GM12878 (cell line): Measurements from ENCODE around the gene NPR2. TPM values are rescaled to one million over a fixed set of nuclear protein-coding genes. Genes with fewer than 3 reads are reported as not detected.

Experiments used
- ASH2L ChIP-seq: fragments of 300-600, 200-600 bp; sonication (generic); IDR thresholded peaks from 2 replicates; pipeline ENCODE4 v1.6.1; 2017; ENCODE audit warnings: low read depth, mild to moderate bottlenecking, borderline replicate concordance
- ATF7 ChIP-seq: fragments of 450-650 bp; IDR thresholded peaks from 2 replicates; pipeline ENCODE4 v1.6.1; 2016; ENCODE audit warnings: low read depth, mild to moderate bottlenecking
- BMI1 ChIP-seq: fragments of 450-650 bp; IDR thresholded peaks from 2 replicates; pipeline ENCODE4 v1.6.1; 2016; ENCODE audit warnings: mild to moderate bottlenecking, moderate library complexity, borderline replicate concordance
- CHD4 ChIP-seq: fragments of 200-600 bp; sonication (generic); IDR thresholded peaks from 2 replicates; pipeline ENCODE4 v1.6.1; 2016; ENCODE audit warnings: mild to moderate bottlenecking
- CREB1 ChIP-seq: IDR thresholded peaks from 2 replicates; pipeline ENCODE4 v1.6.1; 2012; ENCODE audit warnings: low read depth, mild to moderate bottlenecking, inconsistent platforms
- EGR1 ChIP-seq, 2 experiments: IDR thresholded peaks; 1 replicate in 1 of 2; 2 replicates in 1 of 2; pipeline ENCODE4 v1.6.1; 2011 to 2012; ENCODE audit warnings: low read depth in 2 of 2, low read length in 2 of 2, borderline replicate concordance in 1 of 2, mild to moderate bottlenecking in 1 of 2, moderate library complexity in 1 of 2
- EZH2 ChIP-seq: IDR thresholded peaks from 2 replicates; pipeline ENCODE4 v1.6.1; 2012; ENCODE audit warnings: low read depth, mild to moderate bottlenecking, control low read depth, inconsistent platforms, low read length, borderline replicate concordance; ENCODE audit not compliant: control insufficient read depth
- GATAD2B ChIP-seq: fragments of 450-650 bp; conservative IDR thresholded peaks from 2 replicates; pipeline ENCODE4 v1.6.1; 2017; ENCODE audit warnings: low read depth, mild to moderate bottlenecking, moderate library complexity
- JUND ChIP-seq: IDR thresholded peaks from 2 replicates; pipeline ENCODE4 v1.6.1; 2012; ENCODE audit warnings: low read depth, mild to moderate bottlenecking, low read length, improper control_type of control experiment, moderate library complexity
- KDM1A ChIP-seq: fragments of 200-600 bp; sonication (generic); IDR thresholded peaks from 2 replicates; pipeline ENCODE4 v1.6.1; 2016; ENCODE audit warnings: borderline replicate concordance
- MTA3 ChIP-seq: IDR thresholded peaks from 2 replicates; pipeline ENCODE4 v1.6.1; 2012; ENCODE audit warnings: low read length, inconsistent platforms, borderline replicate concordance
- NFXL1 ChIP-seq: fragments of 450-650 bp; IDR thresholded peaks from 2 replicates; pipeline ENCODE4 v1.6.1; 2017; ENCODE audit warnings: antibody characterized with exemption, mild to moderate bottlenecking, borderline replicate concordance
- NFYA ChIP-seq: IDR thresholded peaks from 2 replicates; pipeline ENCODE4 v1.6.1; 2011; ENCODE audit warnings: low read depth, mild to moderate bottlenecking, low read length, improper control_type of control experiment, borderline replicate concordance
- PAX8 ChIP-seq: fragments of 450-650 bp; IDR thresholded peaks from 2 replicates; pipeline ENCODE4 v1.6.1; 2017; ENCODE audit warnings: mild to moderate bottlenecking, moderate library complexity
- PML ChIP-seq: IDR thresholded peaks from 2 replicates; pipeline ENCODE4 v1.6.1; 2012; ENCODE audit warnings: low read length, inconsistent platforms
- POLR2A ChIP-seq: IDR thresholded peaks from 2 replicates; pipeline ENCODE4 v1.6.1; 2011; ENCODE audit warnings: low read depth, mild to moderate bottlenecking, low read length
- POLR2AphosphoS2 ChIP-seq: IDR thresholded peaks from 2 replicates; pipeline ENCODE4 v1.6.1; 2011; ENCODE audit warnings: low read depth, mild to moderate bottlenecking, low read length, improper control_type of control experiment, moderate library complexity
- POU2F2 ChIP-seq: IDR thresholded peaks from 3 replicates; pipeline ENCODE4 v1.6.1; 2011; ENCODE audit warnings: low read depth, mild to moderate bottlenecking, low read length, borderline replicate concordance
- RAD21 ChIP-seq: IDR thresholded peaks from 2 replicates; pipeline ENCODE4 v1.6.1; 2011; ENCODE audit warnings: mild to moderate bottlenecking, low read depth, low read length, moderate library complexity; ENCODE audit not compliant: insufficient read depth
- SIX5 ChIP-seq: IDR thresholded peaks from 2 replicates; pipeline ENCODE4 v1.6.1; 2011; ENCODE audit warnings: mild to moderate bottlenecking, low read depth, low read length, moderate library complexity; ENCODE audit not compliant: severe bottlenecking
- SMAD1 ChIP-seq: fragments of 450-650 bp; IDR thresholded peaks from 2 replicates; pipeline ENCODE4 v1.6.1; 2018; ENCODE audit warnings: mild to moderate bottlenecking, low read depth; ENCODE audit not compliant: partially characterized antibody
- SUPT20H ChIP-seq: IDR thresholded peaks from 2 replicates; pipeline ENCODE4 v1.6.1; 2011; ENCODE audit warnings: low read depth, mild to moderate bottlenecking, low read length, moderate library complexity, borderline replicate concordance; ENCODE audit not compliant: control insufficient read depth
- TCF3 ChIP-seq: IDR thresholded peaks from 2 replicates; pipeline ENCODE4 v1.6.1; 2012; ENCODE audit warnings: low read depth, mild to moderate bottlenecking, low read length, borderline replicate concordance; ENCODE audit not compliant: insufficient read depth
- ZSCAN29 ChIP-seq: fragments of 450-650 bp; IDR thresholded peaks from 2 replicates; pipeline ENCODE4 v1.6.1; 2017; ENCODE audit warnings: mild to moderate bottlenecking, moderate library complexity
- polyA plus RNA-seq, 11 experiments: library from polyadenylated mRNA; depleted of rRNA in 4 of 11; unstranded in 6 of 11; stranded (reverse) in 5 of 11; fragments of >200 nt; fragmentation: Nextera tagmentation in 4 of 11; fragmentation: Illumina TruSeq in 1 of 11; extraction: Ambion mirVana in 4 of 11; extraction: Trizol in 1 of 11; gene quantifications; 1 replicate in 1 of 11; 2 replicates in 10 of 11; pipeline versions ENCODE4 v1.2.1 to v1.2.3, GENCODE V29; 2011 to 2016; ENCODE audit warnings: inconsistent platforms in 2 of 11, missing spikeins in 2 of 11, low read depth in 1 of 11
- total RNA-seq, 4 experiments: library from RNA; depleted of rRNA in 3 of 4; stranded (reverse); fragments of >200 nt in 3 of 4; fragmentation: Illumina TruSeq in 1 of 4; extraction: Trizol in 1 of 4; gene quantifications; 2 replicates each; pipeline versions ENCODE4 v1.2.1 to v1.2.3, GENCODE V29; 2013 to 2021
- TF ChIP-seq, protein P1 (sequence below): IDR thresholded peaks from 2 replicates; pipeline ENCODE4 v1.6.1; 2011; ENCODE audit warnings: low read depth, low read length, improper control_type of control experiment, borderline replicate concordance
- TF ChIP-seq, protein P2 (sequence below): IDR thresholded peaks from 2 replicates; pipeline ENCODE4 v1.6.1; 2012; ENCODE audit warnings: low read length, inconsistent platforms
- TF ChIP-seq, protein P3 (sequence below): IDR thresholded peaks from 2 replicates; pipeline ENCODE4 v1.6.1; 2011; ENCODE audit warnings: borderline replicate concordance, low read depth, mild to moderate bottlenecking, moderate library complexity, low read length; ENCODE audit not compliant: insufficient read depth, poor library complexity, severe bottlenecking

The NPR2 gene
- total and polyA plus RNA-seq, 10 of the 15 experiments (the other 5 are each of a cell fraction or from before 2014, with no cell fraction given), result 2.0 to 20.9 (median 6.8) TPM

DNA sequence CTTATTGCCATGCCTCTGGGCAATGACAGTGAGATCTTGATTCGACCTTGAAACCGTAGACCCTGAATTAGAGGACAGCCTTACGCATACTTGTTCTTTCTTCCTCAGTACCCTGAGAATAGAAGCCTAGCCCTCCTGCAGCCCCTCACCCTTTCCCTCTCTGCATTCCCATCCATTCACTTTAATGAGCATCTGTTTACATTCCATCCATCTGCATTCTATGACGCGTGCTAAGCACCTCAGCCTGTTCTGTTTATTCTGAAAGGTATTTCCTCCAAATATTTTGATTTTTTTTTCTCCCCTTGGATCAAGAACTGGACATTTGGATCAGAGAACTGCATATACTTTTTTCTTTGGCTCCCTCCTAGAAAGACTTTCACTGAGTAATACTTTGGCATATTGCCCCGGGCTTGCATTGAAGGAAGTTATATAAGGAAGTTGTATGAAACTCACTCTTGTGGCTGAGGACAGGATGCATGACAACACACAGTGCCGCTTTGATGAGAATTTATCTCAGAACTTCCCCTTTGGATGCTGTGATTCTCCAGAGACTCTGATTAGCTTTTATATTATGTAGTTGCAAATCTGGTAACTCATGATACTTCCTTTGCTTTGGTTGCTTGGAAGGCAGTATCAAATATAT, 53.4 kb downstream of the NPR2 start (continued):
- TF ChIP-seq POLR2A (no peak), SMAD1 (no peak), NFXL1 (no peak), SUPT20H (no peak), ASH2L (no peak), PML (no peak), SIX5 (no peak), GATAD2B (no peak), POU2F2 (no peak), TCF3 (no peak), CHD4 (no peak), KDM1A (no peak), ATF7 (peak; percentile 51; the same call in 1 of the 2 replicates), NFYA (no peak), PAX8 (no peak), JUND (no peak), ZSCAN29 (no peak), RAD21 (no peak), EGR1 (IDR thresholded peaks at IDR 0.05; ENCODE audit: borderline replicate concordance in 1 of 2, low read depth in 2 of 2, low read length in 2 of 2) (no peak), CREB1 (peak; percentile 67; the same call in 1 of the 2 replicates), POLR2AphosphoS2 (no peak), BMI1 (no peak), MTA3 (no peak), EZH2 (no peak)
- TF ChIP-seq, protein P1, sequence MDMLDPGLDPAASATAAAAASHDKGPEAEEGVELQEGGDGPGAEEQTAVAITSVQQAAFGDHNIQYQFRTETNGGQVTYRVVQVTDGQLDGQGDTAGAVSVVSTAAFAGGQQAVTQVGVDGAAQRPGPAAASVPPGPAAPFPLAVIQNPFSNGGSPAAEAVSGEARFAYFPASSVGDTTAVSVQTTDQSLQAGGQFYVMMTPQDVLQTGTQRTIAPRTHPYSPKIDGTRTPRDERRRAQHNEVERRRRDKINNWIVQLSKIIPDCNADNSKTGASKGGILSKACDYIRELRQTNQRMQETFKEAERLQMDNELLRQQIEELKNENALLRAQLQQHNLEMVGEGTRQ, result no peak
- TF ChIP-seq, protein P2, sequence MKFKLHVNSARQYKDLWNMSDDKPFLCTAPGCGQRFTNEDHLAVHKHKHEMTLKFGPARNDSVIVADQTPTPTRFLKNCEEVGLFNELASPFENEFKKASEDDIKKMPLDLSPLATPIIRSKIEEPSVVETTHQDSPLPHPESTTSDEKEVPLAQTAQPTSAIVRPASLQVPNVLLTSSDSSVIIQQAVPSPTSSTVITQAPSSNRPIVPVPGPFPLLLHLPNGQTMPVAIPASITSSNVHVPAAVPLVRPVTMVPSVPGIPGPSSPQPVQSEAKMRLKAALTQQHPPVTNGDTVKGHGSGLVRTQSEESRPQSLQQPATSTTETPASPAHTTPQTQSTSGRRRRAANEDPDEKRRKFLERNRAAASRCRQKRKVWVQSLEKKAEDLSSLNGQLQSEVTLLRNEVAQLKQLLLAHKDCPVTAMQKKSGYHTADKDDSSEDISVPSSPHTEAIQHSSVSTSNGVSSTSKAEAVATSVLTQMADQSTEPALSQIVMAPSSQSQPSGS, result peak; percentile 52; the same call in 1 of the 2 replicates
- TF ChIP-seq, protein P3, sequence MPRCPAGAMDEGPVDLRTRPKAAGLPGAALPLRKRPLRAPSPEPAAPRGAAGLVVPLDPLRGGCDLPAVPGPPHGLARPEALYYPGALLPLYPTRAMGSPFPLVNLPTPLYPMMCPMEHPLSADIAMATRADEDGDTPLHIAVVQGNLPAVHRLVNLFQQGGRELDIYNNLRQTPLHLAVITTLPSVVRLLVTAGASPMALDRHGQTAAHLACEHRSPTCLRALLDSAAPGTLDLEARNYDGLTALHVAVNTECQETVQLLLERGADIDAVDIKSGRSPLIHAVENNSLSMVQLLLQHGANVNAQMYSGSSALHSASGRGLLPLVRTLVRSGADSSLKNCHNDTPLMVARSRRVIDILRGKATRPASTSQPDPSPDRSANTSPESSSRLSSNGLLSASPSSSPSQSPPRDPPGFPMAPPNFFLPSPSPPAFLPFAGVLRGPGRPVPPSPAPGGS, result no peak
